Mesothelial cell of epicardium (in vitro differentiated cells): ENCODE measurements around the gene TEX52. TPM values are rescaled to one million over a fixed set of nuclear protein-coding genes. Genes with fewer than 3 reads are reported as not detected.
A peak's percentile ranks its signal among the peaks of the same experiment; 100 is the strongest.

Experiments
- DNase-seq, 2 experiments: peaks; one replicate each; pipeline ENCODE4 v3.0.0; 2021; ENCODE audit warnings: low spot score in 2 of 2; ENCODE audit not compliant: unreplicated experiment in 2 of 2
- H3K27ac Mint-ChIP-seq: 2 replicates; pipeline ENCODE4 v1.8.0; 2021; ENCODE audit warnings: mixed read lengths
- H3K27me3 Mint-ChIP-seq: 2 replicates; pipeline ENCODE4 v1.8.0; 2021; ENCODE audit warnings: low read depth, mixed read lengths
- H3K36me3 Mint-ChIP-seq: 2 replicates; pipeline ENCODE4 v1.8.0; 2021; ENCODE audit warnings: mixed read lengths
- H3K4me1 Mint-ChIP-seq: 2 replicates; pipeline ENCODE4 v1.8.0; 2021; ENCODE audit warnings: mixed read lengths
- H3K4me3 Mint-ChIP-seq: 2 replicates; pipeline ENCODE4 v1.8.0; 2021; ENCODE audit warnings: mild to moderate bottlenecking, moderate library complexity, mixed read lengths
- H3K9me3 Mint-ChIP-seq: 2 replicates; pipeline ENCODE4 v1.8.0; 2021; ENCODE audit warnings: mixed read lengths
- CTCF ChIP-seq: fragments of 200-600 bp; sonication (generic); IDR thresholded peaks from one replicate; pipeline ENCODE4 v1.5.0; 2021; ENCODE audit warnings: antibody characterized with exemption; ENCODE audit not compliant: unreplicated experiment
- total RNA-seq: library from RNA; stranded (reverse); gene quantifications from 3 replicates; pipeline ENCODE4 v1.2.1, GENCODE V29; 2021

The TEX52 gene
- total RNA-seq, 1 donor from 2014 or later, result not detected

- no peaks in the 10 kb centered on the region for H3K9me3 Mint-ChIP-seq
- peaks cover 8% of the 10 kb centered on the region for H3K4me1 Mint-ChIP-seq
- no peaks in the 10 kb centered on the region for H3K27me3 Mint-ChIP-seq
- H3K36me3 Mint-ChIP-seq, result peaks cover 4% of the 10 kb centered on the region
- no peak overlapping the region for H3K27ac Mint-ChIP-seq
- no peak for TF ChIP-seq CTCF
- H3K4me3 Mint-ChIP-seq, result no peak overlapping the region
- DNase-seq, result no peak
These were observed 13.9 kb downstream of the TEX52 start for GRCh38 chr12:2842948-2843347.

GRCh38 chr12:2841056-2841650, 15.7 kb downstream of the TEX52 start:
- H3K4me3 Mint-ChIP-seq, result no peak overlapping the region
- peaks cover 3% of the 10 kb centered on the region for H3K4me1 Mint-ChIP-seq
- H3K27ac Mint-ChIP-seq, result no peak overlapping the region
- no peaks in the 10 kb centered on the region for H3K9me3 Mint-ChIP-seq
- DNase-seq, result no peak
- H3K36me3 Mint-ChIP-seq, result peaks cover 3% of the 10 kb centered on the region
- TF ChIP-seq CTCF, result no peak
- no peaks in the 10 kb centered on the region for H3K27me3 Mint-ChIP-seq

- Mint-ChIP-seq H3K4me1 (peaks cover 16% of the 10 kb centered on the region), H3K27me3 (no peaks in the 10 kb centered on the region)
- TF ChIP-seq CTCF, result no peak
These were observed 20.3 kb downstream of the TEX52 start for GRCh38 chr12:2836574-2836973.

GRCh38 chr12:2835691-2836403, 21.0 kb downstream of the TEX52 start:
- H3K9me3 Mint-ChIP-seq, result no peaks in the 10 kb centered on the region
- no peak for TF ChIP-seq CTCF

More at GRCh38 chr12:2836574-2836973, 20.3 kb downstream of the TEX52 start:
- DNase-seq, result no peak
- Mint-ChIP-seq H3K4me3 (no peak overlapping the region), H3K36me3 (peaks cover 3% of the 10 kb centered on the region), H3K27ac (no peak overlapping the region), H3K9me3 (no peaks in the 10 kb centered on the region)

GRCh38 chr12:2834581-2835491, 22.0 kb downstream of the TEX52 start, which contains the start of gene NRIP2:
Gene NRIP2, minus strand, starts transcription at chr12:2835035. Its CDS starts 52 bp downstream, at chr12:2834983.
- no peak for TF ChIP-seq CTCF
- Mint-ChIP-seq H3K36me3 (peaks cover 9% of the 10 kb centered on the region), H3K27ac (peak within 1 kb of the TSS; percentile 70), H3K9me3 (no peaks in the 10 kb centered on the region), H3K4me1 (peaks cover 16% of the 10 kb centered on the region), H3K4me3 (no peak within 1 kb of the TSS), H3K27me3 (no peaks in the 10 kb centered on the region)
- DNase-seq, result peak in 1 of 2 experiments; percentile 60

More at GRCh38 chr12:2835691-2836403, 21.0 kb downstream of the TEX52 start:
- H3K27ac Mint-ChIP-seq, result no peak overlapping the region
- no peak overlapping the region for H3K4me3 Mint-ChIP-seq
- no peaks in the 10 kb centered on the region for H3K27me3 Mint-ChIP-seq
- H3K4me1 Mint-ChIP-seq, result peaks cover 16% of the 10 kb centered on the region
- peaks cover 5% of the 10 kb centered on the region for H3K36me3 Mint-ChIP-seq
- no peak for DNase-seq
